Hindlimb muscle (tissue), 1 donor: ENCODE measurements around the gene NOSTRIN. TPM values are rescaled to one million over a fixed set of nuclear protein-coding genes. Genes with fewer than 3 reads are reported as not detected.
"Not testable (repeated sequence)": the region's sequence is repeated elsewhere in the genome, so short reads cannot be mapped to it uniquely, and the experiment has no call there.

ENCODE experiments used
- DNase-seq: peaks from one replicate; pipeline ENCODE4 v3.0.0-alpha.2; 2013
- polyA plus RNA-seq: library from polyadenylated mRNA; unstranded; fragments of 120-200 nt; gene quantifications from one replicate; pipeline ENCODE4 v1.2.1, GENCODE V29; 2013; ENCODE audit not compliant: insufficient read length

NOSTRIN gene
- polyA plus RNA-seq, 1 donor, result 9.6 TPM

GRCh38 chr2:168819829-168820489 lies 17.5 kb downstream of the NOSTRIN start:
- no peak for DNase-seq

DNA sequence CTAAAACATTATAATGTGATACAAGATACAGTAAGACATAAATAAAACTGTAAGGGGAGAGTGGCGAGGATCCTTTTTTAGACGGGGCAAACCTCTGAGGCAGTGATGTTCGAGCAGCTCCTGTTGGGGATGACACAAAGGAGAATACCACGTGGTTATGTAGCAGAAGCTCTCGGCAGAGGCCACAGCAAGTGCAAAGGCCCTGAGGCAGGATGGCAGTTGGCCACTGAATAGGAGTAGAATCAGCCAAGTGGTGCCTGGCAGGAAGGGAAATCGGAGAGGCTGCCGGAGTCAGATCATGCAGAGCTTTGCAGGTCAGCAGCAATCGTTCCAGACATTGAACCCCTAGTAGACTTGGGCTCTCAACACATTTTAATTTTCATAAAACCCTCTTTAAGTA lies 19.1 kb downstream of the NOSTRIN start:
- no peak for DNase-seq

DNA sequence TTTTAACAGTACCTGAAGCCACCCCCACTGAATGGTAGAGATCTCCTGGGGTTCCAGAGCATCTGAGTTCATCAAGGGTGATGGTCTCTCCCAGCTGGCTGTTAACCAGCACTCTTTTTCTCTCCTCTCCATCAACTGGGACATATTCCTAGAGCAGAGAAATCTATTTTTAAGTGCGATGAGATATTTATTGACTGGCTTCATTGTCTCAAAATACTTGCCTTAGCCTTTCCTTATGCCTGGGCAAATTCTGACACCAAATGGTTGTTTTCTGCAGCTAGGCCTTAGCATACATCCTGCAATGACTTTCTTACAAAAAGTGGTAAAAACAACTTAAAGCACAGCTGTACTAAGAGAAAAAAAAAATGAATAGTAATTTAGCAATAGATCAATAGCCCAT lies 19.6 kb downstream of the NOSTRIN start:
- no peak for DNase-seq

GRCh38 chr2:168825126-168825525 lies 22.7 kb downstream of the NOSTRIN start:
- no peak for DNase-seq

- DNase-seq, result no peak
These were observed 28.5 kb downstream of the NOSTRIN start for GRCh38 chr2:168830958-168831357.

- DNase-seq, result no peak
These were observed 29.2 kb downstream of the NOSTRIN start for GRCh38 chr2:168831662-168832061.

DNA sequence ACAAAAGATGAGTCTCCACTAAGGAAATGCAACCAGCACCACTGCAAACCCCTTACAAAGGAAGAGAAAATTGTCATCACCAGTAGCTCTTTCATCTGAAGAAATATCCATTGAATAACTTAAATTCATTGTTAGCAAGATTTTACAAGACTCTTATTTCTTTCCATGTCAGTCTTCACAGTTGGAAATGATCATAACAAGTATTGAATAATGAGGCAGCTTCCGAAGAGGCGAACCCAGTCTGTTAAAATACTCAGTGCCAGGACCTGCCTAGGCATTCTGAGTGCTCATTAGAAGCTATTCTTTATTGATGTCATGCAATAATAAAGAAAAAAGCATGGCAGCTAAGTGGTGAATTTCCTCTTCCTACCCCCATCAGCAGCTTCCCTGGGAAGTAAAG lies 33.5 kb downstream of the NOSTRIN start:
- DNase-seq, result no peak

DNA sequence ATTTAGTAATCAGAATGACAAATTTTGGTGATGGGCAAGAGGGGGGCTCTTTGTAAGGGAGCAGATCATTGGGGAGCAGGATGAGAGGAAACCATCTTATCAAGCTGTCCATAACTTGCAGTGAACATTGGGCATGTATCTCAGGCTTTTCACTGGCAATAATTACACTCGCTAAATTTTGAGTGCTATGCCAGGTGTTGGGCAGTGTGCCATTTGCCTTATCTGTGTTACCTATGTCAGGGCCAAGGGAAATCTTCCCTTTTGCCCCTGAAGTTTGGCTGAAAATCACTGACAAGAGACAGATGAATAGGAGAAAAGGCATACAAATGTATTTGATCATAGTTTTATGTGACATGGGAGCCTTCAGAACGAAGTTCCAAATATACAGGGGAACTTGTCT lies 39.0 kb downstream of the NOSTRIN start:
- no peak for DNase-seq

GRCh38 chr2:168843253-168843652 lies 40.8 kb downstream of the NOSTRIN start:
- no peak for DNase-seq

DNA sequence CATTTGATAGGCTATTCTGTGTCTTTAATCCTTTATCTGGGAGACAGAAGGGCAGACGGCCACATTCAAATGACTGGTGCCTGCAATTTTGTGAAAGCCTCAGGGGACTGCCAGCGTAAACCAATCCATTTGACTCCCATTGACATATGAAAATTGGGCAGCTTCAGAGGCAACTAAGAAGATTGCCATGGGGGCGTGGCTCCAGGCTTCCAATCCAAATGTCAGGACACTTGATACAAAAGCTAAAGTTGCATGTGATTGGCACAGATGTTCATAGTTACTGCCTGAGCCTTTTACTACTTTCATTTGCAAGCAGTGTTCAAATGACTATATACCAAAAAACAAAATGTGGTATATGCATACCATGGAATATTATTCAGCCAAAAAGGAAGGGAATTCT lies 45.8 kb downstream of the NOSTRIN start:
- no peak for DNase-seq

DNA sequence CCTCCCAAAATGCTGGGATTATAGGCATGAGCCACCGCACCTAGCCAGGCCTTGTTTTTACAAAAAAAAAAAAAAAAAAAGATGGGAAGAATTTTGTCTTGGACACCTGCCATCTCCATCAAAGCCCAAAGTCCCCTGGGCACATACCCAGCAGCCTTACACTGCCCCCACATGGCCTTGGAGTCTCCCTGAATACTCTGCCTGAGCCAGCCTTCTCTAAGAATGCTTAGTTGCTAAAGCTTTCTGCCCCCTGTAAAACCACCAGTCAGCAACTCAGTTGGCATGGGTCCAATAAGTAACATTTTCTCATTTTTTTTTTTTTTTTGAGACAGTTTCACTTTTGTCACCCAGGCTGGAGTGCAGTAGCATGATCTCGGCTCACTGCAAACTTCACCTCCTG lies 47.2 kb downstream of the NOSTRIN start:
- peak; percentile 17 for DNase-seq

- DNase-seq, result no peak
These were observed 48.4 kb downstream of the NOSTRIN start for GRCh38 chr2:168850846-168851245.

DNA sequence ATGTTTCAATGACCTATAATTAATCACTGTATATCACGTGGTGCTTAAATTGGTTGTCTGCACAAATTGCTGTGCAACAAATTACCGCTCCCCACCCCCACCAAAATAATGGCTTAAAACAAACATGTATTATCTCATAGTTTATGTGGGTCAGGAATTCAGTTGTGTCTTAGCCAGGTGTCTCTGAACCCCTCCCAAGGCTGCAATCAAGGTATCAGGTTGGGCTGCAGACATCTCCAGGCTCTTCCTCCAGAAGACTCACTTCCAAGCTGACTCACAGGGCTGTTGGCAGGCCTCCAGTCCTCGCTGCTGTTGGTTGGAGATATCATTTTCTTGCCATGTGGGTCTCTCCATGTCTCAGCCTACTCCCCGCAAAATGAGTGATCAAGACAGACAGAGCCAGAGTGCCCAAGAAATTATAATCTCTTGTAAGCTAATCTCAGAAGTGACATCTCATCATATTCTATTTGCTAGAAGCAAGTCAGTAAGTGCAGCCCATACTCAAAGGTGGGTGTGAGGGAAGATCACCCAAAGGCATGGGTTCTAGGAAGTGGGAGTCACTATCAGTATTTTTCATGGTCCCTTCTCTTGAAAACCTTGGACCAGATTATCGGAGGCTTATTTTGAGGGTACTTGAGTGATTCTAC lies 49.4 kb downstream of the NOSTRIN start:
- no peak for DNase-seq

- DNase-seq, result no peak
These were observed 50.0 kb downstream of the NOSTRIN start for GRCh38 chr2:168852481-168852880.

DNA sequence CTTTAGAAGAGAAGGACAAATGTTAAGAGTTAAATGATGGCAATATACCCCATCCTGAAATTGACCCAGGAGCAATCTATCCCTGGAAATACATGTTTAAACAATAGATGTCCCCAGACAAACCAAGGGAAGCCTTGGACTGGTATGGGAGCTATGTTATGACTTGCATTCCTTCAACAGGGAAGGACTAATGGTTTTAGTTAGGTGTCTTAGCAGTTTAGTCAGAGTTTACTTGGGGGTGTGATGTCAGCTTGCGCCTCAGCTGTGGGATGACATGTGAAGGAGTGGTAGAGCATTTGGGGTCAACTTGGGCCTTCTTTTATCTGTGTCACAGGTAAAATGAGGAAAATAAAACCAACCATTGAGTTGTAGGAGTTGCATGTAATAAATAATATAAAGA lies 51.0 kb downstream of the NOSTRIN start:
- DNase-seq, result no peak

DNA sequence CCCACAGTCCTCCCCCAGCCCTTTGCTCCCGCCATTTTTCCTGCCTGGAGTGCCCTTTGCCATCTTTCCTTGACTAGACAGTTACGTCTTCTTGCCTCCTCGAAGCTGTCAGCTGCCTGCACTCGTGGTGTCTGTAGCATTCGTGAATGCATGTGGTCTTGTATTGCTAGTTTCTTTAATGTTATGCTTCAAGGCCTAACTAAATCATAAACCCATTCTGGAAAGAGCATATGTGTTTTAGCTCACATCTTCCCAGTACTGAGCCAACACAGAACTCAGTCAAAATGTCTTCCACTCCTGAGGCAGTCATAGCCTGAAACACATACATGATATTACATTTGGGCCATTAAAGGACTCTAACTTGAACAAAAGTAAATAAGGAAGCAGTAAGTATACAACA lies 52.2 kb downstream of the NOSTRIN start:
- no peak for DNase-seq

- no peak for DNase-seq
These were observed 53.2 kb downstream of the NOSTRIN start for GRCh38 chr2:168855601-168856000.

- no peak for DNase-seq
These were observed 55.7 kb downstream of the NOSTRIN start for GRCh38 chr2:168858146-168858545.

GRCh38 chr2:168867164-168867563 lies 64.7 kb downstream of the NOSTRIN start:
- DNase-seq, result not testable (repeated sequence)

DNA sequence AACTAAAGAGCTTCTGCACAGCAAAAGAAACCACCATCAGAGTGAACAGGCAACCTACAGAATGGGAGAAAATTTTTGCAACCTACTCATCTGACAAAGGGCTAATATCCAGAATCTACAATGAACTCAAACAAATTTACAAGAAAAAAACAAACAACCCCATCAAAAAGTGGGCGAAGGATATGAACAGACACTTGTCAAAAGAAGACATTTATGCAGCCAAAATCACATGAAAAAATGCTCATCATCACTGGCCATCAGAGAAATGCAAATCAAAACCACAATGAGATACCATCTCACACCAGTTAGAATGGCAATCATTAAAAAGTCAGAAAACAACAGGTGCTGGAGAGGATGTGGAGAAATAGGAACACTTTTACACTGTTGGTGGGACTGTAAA lies 67.9 kb downstream of the NOSTRIN start:
- DNase-seq, result not testable (repeated sequence)

DNA sequence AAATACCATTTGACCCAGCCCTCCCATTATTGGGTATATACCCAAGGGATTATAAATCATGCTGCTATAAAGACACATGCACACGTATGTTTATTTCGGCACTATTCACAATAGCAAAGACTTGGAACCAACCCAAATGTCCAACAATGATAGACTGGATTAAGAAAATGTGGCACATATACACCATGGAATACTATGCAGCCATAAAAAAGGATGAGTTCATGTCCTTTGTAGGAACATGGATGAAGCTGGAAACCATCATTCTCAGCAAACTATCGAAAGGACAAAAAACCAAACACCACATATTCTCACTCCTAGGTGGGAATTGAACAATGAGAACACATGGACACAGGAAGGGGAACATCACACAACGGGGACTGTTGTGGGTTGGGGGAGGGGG lies 68.4 kb downstream of the NOSTRIN start:
- DNase-seq, result not testable (repeated sequence)

- no peak for DNase-seq
These were observed 72.1 kb downstream of the NOSTRIN start for GRCh38 chr2:168874368-168875054.

DNA sequence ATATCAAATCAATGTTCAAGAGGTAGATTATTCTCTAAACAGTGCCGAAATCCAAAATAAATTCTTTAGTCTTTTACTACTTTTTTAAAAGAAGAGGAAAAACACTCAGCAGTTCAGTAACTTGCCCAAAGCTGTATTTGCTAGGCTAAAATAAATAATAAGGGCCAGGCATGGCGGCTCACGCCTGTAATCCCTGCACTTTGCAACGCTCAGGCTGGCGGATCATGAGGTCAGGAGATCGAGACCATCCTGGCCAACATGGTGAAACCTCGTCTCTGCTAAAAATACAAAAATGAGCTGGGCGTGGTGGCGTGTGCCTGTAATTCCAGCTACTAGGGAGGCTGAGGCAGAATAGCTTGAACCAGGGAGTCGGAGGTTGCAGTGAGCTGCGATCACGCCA lies 79.7 kb downstream of the NOSTRIN start:
- DNase-seq, result not testable (repeated sequence)

DNA sequence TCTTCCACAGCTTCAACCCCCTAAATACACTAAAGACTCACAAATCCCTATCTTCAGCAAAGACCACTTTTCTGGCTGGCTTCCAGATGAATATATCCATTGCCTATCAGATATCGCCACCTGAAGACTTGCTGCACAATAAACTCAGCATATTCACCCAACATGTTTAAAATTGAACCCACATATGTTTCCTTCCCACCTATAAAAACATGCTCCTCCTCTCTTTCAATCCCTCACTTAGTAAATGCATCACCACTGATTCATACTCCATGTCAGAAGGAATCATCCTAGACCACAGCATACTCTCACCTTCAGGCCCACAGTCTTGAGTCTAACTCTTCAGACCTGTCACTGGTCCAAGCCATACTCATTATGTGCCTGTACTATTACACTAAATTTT lies 82.5 kb downstream of the NOSTRIN start:
- DNase-seq, result no peak
